HG03378 (cell line): ENCODE data around the gene BMPER.

Source experiments
- ATAC-seq: cut with Tn5 transposase; IDR thresholded peaks from one replicate; pipeline ENCODE4 v1.9.1; 2021; ENCODE audit warnings: mild to moderate bottlenecking, moderate library complexity; ENCODE audit not compliant: unreplicated experiment

Gene BMPER

GRCh38 chr7:34059136-34059828 is 153.9 kb downstream of the BMPER start:
- ATAC-seq: no peak

- ATAC-seq: no peak
Measured at GRCh38 chr7:34060196-34060947, 155.0 kb downstream of the BMPER start.

- no peak for ATAC-seq
Measured at GRCh38 chr7:34061149-34061548, 155.8 kb downstream of the BMPER start.

- no peak for ATAC-seq
Measured at GRCh38 chr7:34062341-34062740, 157.0 kb downstream of the BMPER start.

GRCh38 chr7:34062826-34063225 is 157.5 kb downstream of the BMPER start:
- no peak for ATAC-seq

GRCh38 chr7:34064519-34065158 is 159.3 kb downstream of the BMPER start:
- no peak for ATAC-seq

GRCh38 chr7:34066411-34066810 is 161.1 kb downstream of the BMPER start:
- ATAC-seq: no peak

- ATAC-seq: no peak
Measured at GRCh38 chr7:34067005-34067778, 161.9 kb downstream of the BMPER start.

- ATAC-seq: no peak
Measured at GRCh38 chr7:34069676-34070075, 164.3 kb downstream of the BMPER start.

GRCh38 chr7:34070511-34071323 is 165.4 kb downstream of the BMPER start:
- ATAC-seq: no peak

- no peak for ATAC-seq
Measured at GRCh38 chr7:34073676-34074075, 168.3 kb downstream of the BMPER start.

- no peak for ATAC-seq
Measured at GRCh38 chr7:34074421-34074820, 169.1 kb downstream of the BMPER start.

- ATAC-seq: no peak
Measured at GRCh38 chr7:34075523-34076370, 170.4 kb downstream of the BMPER start.

- ATAC-seq: no peak
Measured at GRCh38 chr7:34077168-34077567, 171.8 kb downstream of the BMPER start.

GRCh38 chr7:34078864-34079263 is 173.5 kb downstream of the BMPER start:
- ATAC-seq: no peak

GRCh38 chr7:34080513-34080912 is 175.2 kb downstream of the BMPER start:
- no peak for ATAC-seq

- ATAC-seq: no peak
Measured at GRCh38 chr7:34081935-34082334, 176.6 kb downstream of the BMPER start.

GRCh38 chr7:34083440-34083839 is 178.1 kb downstream of the BMPER start:
- ATAC-seq: no peak

GRCh38 chr7:34084651-34085050 is 179.3 kb downstream of the BMPER start:
- ATAC-seq: no peak
